Neural progenitor cell (in vitro differentiated cells): ENCODE results near the gene CREG2.

ENCODE experiments used
- CTCF ChIP-seq: fragments of 200-600 bp; sonication (generic); IDR thresholded peaks from 2 replicates; pipeline ENCODE4 v1.5.1; 2017; ENCODE audit warnings: antibody characterized with exemption, mild to moderate bottlenecking
- EZH2 ChIP-seq: fragments of 200-600 bp; sonication (generic); IDR thresholded peaks from 2 replicates; pipeline ENCODE4 v1.6.1; 2017; ENCODE audit warnings: antibody characterized with exemption, mild to moderate bottlenecking, moderate library complexity
- EZH2phosphoT487 ChIP-seq: fragments of 200-600 bp; sonication (generic); IDR thresholded peaks from 2 replicates; pipeline ENCODE4 v1.6.1; 2017; ENCODE audit warnings: antibody characterized with exemption

- TF ChIP-seq CTCF (no peak), EZH2 (no peak), EZH2phosphoT487 (no peak)
Measured at GRCh38 chr2:101331202-101331601, 56.1 kb downstream of the CREG2 start.
